Natural killer cell treated with Interleukin-12 subunit alpha and Interleukin-12 subunit beta and Interleukin-15 and Interleukin-18, amount 100 ng/mL, for 72 hours (primary cell): ENCODE data around the gene THRB. TPM values are rescaled to one million over a fixed set of nuclear protein-coding genes. Genes with fewer than 3 reads are reported as not detected.
A peak's percentile ranks its signal among the peaks of the same experiment; 100 is the strongest.

Experiments
- ATAC-seq, 2 donors: fragments of 150-1000 bp; cut with Tn5 transposase in 1 of 2; sonication (Bioruptor Pico), chemical (Tn5 transposase) in 1 of 2; 2 replicates each; pipeline ENCODE4 v1.10.0; 2021
- DNase-seq: peaks from one replicate; pipeline ENCODE4 v3.0.0; 2022; ENCODE audit warnings: low spot score
- H3K27ac Mint-ChIP-seq, 2 donors: 1 replicate in 1 of 2; 2 replicates in 1 of 2; pipeline ENCODE4 v1.8.0; 2022; ENCODE audit warnings: mixed read lengths in 2 of 2, mild to moderate bottlenecking in 1 of 2, moderate library complexity in 1 of 2
- H3K27me3 Mint-ChIP-seq, 2 donors: 1 replicate in 1 of 2; 2 replicates in 1 of 2; pipeline ENCODE4 v1.8.0; 2022; ENCODE audit warnings: mixed read lengths in 2 of 2
- H3K36me3 Mint-ChIP-seq: one replicate; pipeline ENCODE4 v1.8.0; 2022; ENCODE audit warnings: mixed read lengths
- H3K4me1 Mint-ChIP-seq, 2 donors: 1 replicate in 1 of 2; 2 replicates in 1 of 2; pipeline ENCODE4 v1.8.0; 2022; ENCODE audit warnings: low read depth in 2 of 2, mixed read lengths in 2 of 2, mild to moderate bottlenecking in 1 of 2
- H3K4me3 Mint-ChIP-seq: one replicate; pipeline ENCODE4 v1.8.0; 2022; ENCODE audit warnings: mixed read lengths
- H3K9me3 Mint-ChIP-seq: 2 replicates; pipeline ENCODE4 v1.8.0; 2022; ENCODE audit warnings: mixed read lengths
- total RNA-seq, 2 donors: library from RNA; stranded (reverse); gene quantifications; one replicate each; pipeline ENCODE4 v1.2.3, GENCODE V29; 2022

Gene THRB
- total RNA-seq: under 1 TPM in 1 of 2 donors, not detected in 1; 0.22 TPM

GRCh38 chr3:24494618-24495325 is at the start of gene THRB:
THRB (minus strand) TSS chr3:24494850.
- H3K27me3 Mint-ChIP-seq: peaks cover 25 to 38% of the 10 kb centered on the region in 2 donors
- no peak within 1 kb of the TSS for H3K4me3 Mint-ChIP-seq
- peak; percentile 33 to 43 for ATAC-seq
- peaks cover 6% of the 10 kb centered on the region for H3K9me3 Mint-ChIP-seq
- no peak for DNase-seq
- H3K36me3 Mint-ChIP-seq: peaks cover 4% of the 10 kb centered on the region
- H3K4me1 Mint-ChIP-seq: peaks cover 0 to 2% of the 10 kb centered on the region in 2 donors
- H3K27ac Mint-ChIP-seq: no peak within 1 kb of the TSS

DNA sequence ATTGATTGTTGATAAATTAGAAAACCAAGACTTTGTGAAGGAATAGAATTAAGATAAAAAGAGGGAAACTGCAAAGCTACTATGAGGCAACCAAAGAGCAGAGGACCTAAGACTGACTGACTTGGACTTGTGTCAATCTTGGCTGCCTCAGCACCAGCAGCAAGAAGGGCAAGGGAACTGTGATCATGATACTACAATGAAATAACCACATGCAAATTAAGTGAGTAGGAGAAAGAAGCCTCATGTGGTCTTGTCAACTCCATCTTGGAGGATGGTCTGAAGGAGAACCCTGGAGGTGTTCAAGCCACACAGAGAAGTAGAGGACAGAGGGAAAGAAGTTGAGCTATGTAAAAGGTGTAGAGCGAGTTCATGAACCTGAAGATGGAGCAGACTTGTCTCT is 47.3 kb upstream of the THRB start:
- Mint-ChIP-seq H3K4me3 (no peak overlapping the region), H3K4me1 (no peaks in the 10 kb centered on the region), H3K27ac (no peak overlapping the region), H3K36me3 (no peaks in the 10 kb centered on the region), H3K9me3 (peaks cover 7% of the 10 kb centered on the region), H3K27me3 (no peaks in the 10 kb centered on the region)
- ATAC-seq (no peak), DNase-seq (no peak)

GRCh38 chr3:24540821-24541220 is 46.2 kb upstream of the THRB start:
- ATAC-seq (no peak), DNase-seq (no peak)
- Mint-ChIP-seq H3K27me3 (no peaks in the 10 kb centered on the region), H3K36me3 (no peaks in the 10 kb centered on the region), H3K4me3 (no peak overlapping the region), H3K27ac (no peak overlapping the region), H3K9me3 (peaks cover 7% of the 10 kb centered on the region), H3K4me1 (no peaks in the 10 kb centered on the region)

GRCh38 chr3:24539699-24540098 is 45.0 kb upstream of the THRB start:
- no peaks in the 10 kb centered on the region for H3K36me3 Mint-ChIP-seq
- DNase-seq (no peak), ATAC-seq (no peak)
- no peaks in the 10 kb centered on the region for H3K4me1 Mint-ChIP-seq
- no peaks in the 10 kb centered on the region for H3K27me3 Mint-ChIP-seq
- no peak overlapping the region for H3K4me3 Mint-ChIP-seq
- peaks cover 6% of the 10 kb centered on the region for H3K9me3 Mint-ChIP-seq
- H3K27ac Mint-ChIP-seq: no peak overlapping the region

GRCh38 chr3:24538891-24539290 is 44.2 kb upstream of the THRB start:
- H3K36me3 Mint-ChIP-seq: no peaks in the 10 kb centered on the region
- H3K4me3 Mint-ChIP-seq: no peak overlapping the region
- H3K27ac Mint-ChIP-seq: no peak overlapping the region
- H3K9me3 Mint-ChIP-seq: peaks cover 6% of the 10 kb centered on the region
- no peak for DNase-seq
- H3K27me3 Mint-ChIP-seq: peaks cover 0 to under 1% of the 10 kb centered on the region in 2 donors
- H3K4me1 Mint-ChIP-seq: no peaks in the 10 kb centered on the region
- ATAC-seq: no peak

- DNase-seq (no peak), ATAC-seq (no peak)
- no peak overlapping the region for H3K27ac Mint-ChIP-seq
- H3K9me3 Mint-ChIP-seq: peaks cover 9% of the 10 kb centered on the region
- no peaks in the 10 kb centered on the region for H3K4me1 Mint-ChIP-seq
- no peak overlapping the region for H3K4me3 Mint-ChIP-seq
- no peaks in the 10 kb centered on the region for H3K36me3 Mint-ChIP-seq
- peaks cover 0 to 7% of the 10 kb centered on the region in 2 donors for H3K27me3 Mint-ChIP-seq
These were observed 39.0 kb upstream of the THRB start for GRCh38 chr3:24533561-24534193.

GRCh38 chr3:24530471-24530870 is 35.8 kb upstream of the THRB start:
- ATAC-seq (no peak), DNase-seq (no peak)
- Mint-ChIP-seq H3K4me3 (no peak overlapping the region), H3K4me1 (no peaks in the 10 kb centered on the region), H3K27ac (no peak overlapping the region), H3K36me3 (no peaks in the 10 kb centered on the region), H3K27me3 (peaks cover 0 to 10% of the 10 kb centered on the region in 2 donors), H3K9me3 (peaks cover 5% of the 10 kb centered on the region)

GRCh38 chr3:24529210-24529609 is 34.6 kb upstream of the THRB start:
- H3K27ac Mint-ChIP-seq: no peak overlapping the region
- peaks cover 5% of the 10 kb centered on the region for H3K9me3 Mint-ChIP-seq
- H3K36me3 Mint-ChIP-seq: no peaks in the 10 kb centered on the region
- ATAC-seq (no peak), DNase-seq (no peak)
- peaks cover 0 to 12% of the 10 kb centered on the region in 2 donors for H3K27me3 Mint-ChIP-seq
- no peaks in the 10 kb centered on the region for H3K4me1 Mint-ChIP-seq
- H3K4me3 Mint-ChIP-seq: no peak overlapping the region

GRCh38 chr3:24526640-24527212 is 32.1 kb upstream of the THRB start:
- Mint-ChIP-seq H3K4me1 (no peaks in the 10 kb centered on the region), H3K27ac (no peak overlapping the region), H3K27me3 (peaks cover 6 to 13% of the 10 kb centered on the region in 2 donors), H3K4me3 (no peak overlapping the region), H3K36me3 (no peaks in the 10 kb centered on the region), H3K9me3 (no peaks in the 10 kb centered on the region)
- DNase-seq: no peak
- no peak for ATAC-seq

DNA sequence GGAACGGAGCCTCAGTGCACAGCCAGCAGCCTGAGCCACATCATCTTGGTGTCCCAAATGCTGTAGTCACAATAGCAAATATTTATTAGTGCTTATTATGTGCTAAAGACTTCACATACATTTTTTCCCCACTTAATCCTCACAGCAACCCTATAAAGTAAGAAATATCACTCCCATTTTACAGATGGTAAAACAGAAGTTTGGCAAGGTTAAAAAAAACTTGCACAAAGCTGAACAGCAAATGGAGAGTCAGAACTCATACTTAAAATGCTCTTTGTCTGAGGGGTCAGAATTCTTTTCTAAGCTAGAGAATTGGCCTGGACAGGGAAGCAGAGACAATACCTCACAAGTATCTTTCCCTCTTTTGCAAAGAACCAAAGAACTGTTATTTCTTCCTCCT is 30.9 kb upstream of the THRB start:
- no peak overlapping the region for H3K4me3 Mint-ChIP-seq
- H3K4me1 Mint-ChIP-seq: peaks cover 4 to 5% of the 10 kb centered on the region in 2 donors
- no peaks in the 10 kb centered on the region for H3K9me3 Mint-ChIP-seq
- H3K27ac Mint-ChIP-seq: no peak overlapping the region
- peaks cover 13 to 18% of the 10 kb centered on the region in 2 donors for H3K27me3 Mint-ChIP-seq
- DNase-seq: no peak
- no peak for ATAC-seq
- peaks cover 5% of the 10 kb centered on the region for H3K36me3 Mint-ChIP-seq

GRCh38 chr3:24525022-24525421 is 30.4 kb upstream of the THRB start:
- DNase-seq: no peak
- Mint-ChIP-seq H3K27ac (no peak overlapping the region), H3K4me1 (peaks cover 4 to 5% of the 10 kb centered on the region in 2 donors), H3K4me3 (no peak overlapping the region), H3K36me3 (peaks cover 6% of the 10 kb centered on the region), H3K27me3 (peaks cover 18 to 22% of the 10 kb centered on the region in 2 donors), H3K9me3 (no peaks in the 10 kb centered on the region)
- no peak for ATAC-seq

GRCh38 chr3:24523988-24524727 is 29.5 kb upstream of the THRB start:
- H3K9me3 Mint-ChIP-seq: no peaks in the 10 kb centered on the region
- ATAC-seq: no peak
- H3K27ac Mint-ChIP-seq: no peak overlapping the region
- H3K36me3 Mint-ChIP-seq: peaks cover 6% of the 10 kb centered on the region
- DNase-seq: no peak
- peaks cover 4 to 5% of the 10 kb centered on the region in 2 donors for H3K4me1 Mint-ChIP-seq
- no peak overlapping the region for H3K4me3 Mint-ChIP-seq
- peaks cover 26% of the 10 kb centered on the region in 2 donors for H3K27me3 Mint-ChIP-seq

DNA sequence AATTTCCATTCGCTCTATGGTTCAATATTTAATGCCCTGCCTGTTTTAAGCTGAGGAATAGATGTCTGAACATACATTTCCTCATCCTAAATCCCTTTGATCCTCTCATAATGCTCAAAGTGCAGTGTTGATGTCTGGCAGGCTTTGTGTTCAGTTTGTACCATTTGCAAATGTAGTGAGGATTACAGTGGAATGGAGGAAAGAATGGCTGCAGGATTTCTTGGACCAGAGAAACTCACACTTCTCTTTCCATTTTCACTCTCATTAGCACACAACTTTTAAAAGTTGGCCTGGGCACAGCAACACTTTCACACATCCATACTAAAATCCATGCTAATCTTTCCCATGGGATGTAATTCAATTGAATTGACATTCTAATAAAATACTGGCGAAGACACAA is 28.6 kb upstream of the THRB start:
- DNase-seq: no peak
- Mint-ChIP-seq H3K4me3 (no peak overlapping the region), H3K4me1 (peaks cover 4 to 5% of the 10 kb centered on the region in 2 donors), H3K27ac (no peak overlapping the region), H3K9me3 (no peaks in the 10 kb centered on the region), H3K27me3 (peaks cover 26 to 31% of the 10 kb centered on the region in 2 donors), H3K36me3 (peaks cover 6% of the 10 kb centered on the region)
- ATAC-seq: no peak

- Mint-ChIP-seq H3K27me3 (peaks cover 26 to 28% of the 10 kb centered on the region in 2 donors), H3K27ac (no peak overlapping the region), H3K4me3 (no peak overlapping the region), H3K9me3 (no peaks in the 10 kb centered on the region), H3K4me1 (peaks cover 4 to 5% of the 10 kb centered on the region in 2 donors), H3K36me3 (peaks cover 6% of the 10 kb centered on the region)
- ATAC-seq: peak; percentile 26 to 27
- no peak for DNase-seq
These were observed 27.5 kb upstream of the THRB start for GRCh38 chr3:24522146-24522579.
